OCI-LY1 (cell line): Measurements from ENCODE around the gene RIN3.

Source experiments
- H2AFZ ChIP-seq: fragments of 200-600 bp; sonication (generic), shearing (Covaris generic); 2 replicates; pipeline ENCODE4 v1.6.0; 2014; ENCODE audit warnings: antibody characterized with exemption, mild to moderate bottlenecking, low read length
- H3F3A ChIP-seq: fragments of 200-600 bp; sonication (generic), shearing (Covaris generic); 2 replicates; pipeline ENCODE4 v1.6.0; 2014; ENCODE audit warnings: mild to moderate bottlenecking, antibody characterized with exemption, low read length, moderate library complexity; ENCODE audit not compliant: insufficient read depth
- H3K27ac ChIP-seq: fragments of 200-600 bp; sonication (generic); 2 replicates; pipeline ENCODE4 v1.5.1; 2014; ENCODE audit warnings: low read length, mixed run types, mild to moderate bottlenecking, low read depth; ENCODE audit not compliant: poor library complexity, severe bottlenecking
- H3K27me3 ChIP-seq: fragments of 200-600 bp; sonication (generic); 2 replicates; pipeline ENCODE4 v1.6.0; 2014; ENCODE audit warnings: antibody characterized with exemption, mild to moderate bottlenecking, low read length, moderate library complexity; ENCODE audit not compliant: insufficient read depth
- H3K36me3 ChIP-seq: fragments of 200-600 bp; sonication (generic); 2 replicates; pipeline ENCODE4 v1.6.1; 2014; ENCODE audit warnings: mild to moderate bottlenecking, antibody characterized with exemption, low read length, moderate library complexity, mixed read lengths; ENCODE audit not compliant: insufficient read depth
- H3K4me1 ChIP-seq: fragments of 200-600 bp; sonication (generic); 2 replicates; pipeline ENCODE4 v1.5.1; 2014; ENCODE audit warnings: mild to moderate bottlenecking, low read length, moderate library complexity; ENCODE audit not compliant: insufficient read depth, severe bottlenecking
- H3K4me2 ChIP-seq: fragments of 200-600 bp; sonication (generic), shearing (Covaris generic); 2 replicates; pipeline ENCODE4 v1.6.1; 2014; ENCODE audit warnings: low read length
- H3K4me3 ChIP-seq: fragments of 200-600 bp; sonication (generic); 2 replicates; pipeline ENCODE4 v1.5.1; 2014; ENCODE audit warnings: low read length, low read depth, mild to moderate bottlenecking, mixed read lengths; ENCODE audit not compliant: poor library complexity, severe bottlenecking
- H3K79me2 ChIP-seq: fragments of 200-600 bp; shearing (Covaris generic); 2 replicates; pipeline ENCODE4 v1.6.1; 2016; ENCODE audit warnings: mixed run types, low read length, mixed read lengths; ENCODE audit not compliant: insufficient read depth
- H3K9ac ChIP-seq: fragments of 200-600 bp; sonication (generic), shearing (Covaris generic); 2 replicates; pipeline ENCODE4 v1.6.1; 2014; ENCODE audit warnings: mild to moderate bottlenecking, low read length, mixed read lengths
- H3K9me2 ChIP-seq: fragments of 200-600 bp; sonication (generic), shearing (Covaris generic); 2 replicates; pipeline ENCODE4 v1.6.1; 2014; ENCODE audit warnings: low read depth, mild to moderate bottlenecking, low read length, mixed read lengths
- H3K9me3 ChIP-seq: fragments of 200-600 bp; shearing (Covaris generic); 2 replicates; pipeline ENCODE4 v1.6.1; 2014; ENCODE audit warnings: low read length, mixed read lengths
- H4K20me1 ChIP-seq: fragments of 200-600 bp; sonication (generic), shearing (Covaris generic); 2 replicates; pipeline ENCODE4 v1.6.0; 2016; ENCODE audit warnings: mild to moderate bottlenecking, low read length; ENCODE audit not compliant: insufficient read depth
- EZH2 ChIP-seq: fragments of 200-600 bp; sonication (generic), shearing (Covaris generic); IDR thresholded peaks from 2 replicates; pipeline ENCODE4 v1.8.0; 2017; ENCODE audit warnings: borderline replicate concordance, mixed run types, mild to moderate bottlenecking, antibody characterized with exemption, low read length, moderate library complexity, mixed read lengths
- TF ChIP-seq, protein P1 (sequence below): fragments of 200-600 bp; sonication (generic), shearing (Covaris generic); IDR thresholded peaks from 2 replicates; pipeline ENCODE4 v1.5.1; 2017; ENCODE audit warnings: mild to moderate bottlenecking, antibody characterized with exemption, low read length, moderate library complexity, mixed read lengths

Gene RIN3

GRCh38 chr14:92560106-92560865, 46.7 kb downstream of the RIN3 start:
- H4K20me1 ChIP-seq = no peaks in the 10 kb centered on the region
- H3K9me2 ChIP-seq = no peaks in the 10 kb centered on the region
- no peak for TF ChIP-seq EZH2
- TF ChIP-seq, protein P1, sequence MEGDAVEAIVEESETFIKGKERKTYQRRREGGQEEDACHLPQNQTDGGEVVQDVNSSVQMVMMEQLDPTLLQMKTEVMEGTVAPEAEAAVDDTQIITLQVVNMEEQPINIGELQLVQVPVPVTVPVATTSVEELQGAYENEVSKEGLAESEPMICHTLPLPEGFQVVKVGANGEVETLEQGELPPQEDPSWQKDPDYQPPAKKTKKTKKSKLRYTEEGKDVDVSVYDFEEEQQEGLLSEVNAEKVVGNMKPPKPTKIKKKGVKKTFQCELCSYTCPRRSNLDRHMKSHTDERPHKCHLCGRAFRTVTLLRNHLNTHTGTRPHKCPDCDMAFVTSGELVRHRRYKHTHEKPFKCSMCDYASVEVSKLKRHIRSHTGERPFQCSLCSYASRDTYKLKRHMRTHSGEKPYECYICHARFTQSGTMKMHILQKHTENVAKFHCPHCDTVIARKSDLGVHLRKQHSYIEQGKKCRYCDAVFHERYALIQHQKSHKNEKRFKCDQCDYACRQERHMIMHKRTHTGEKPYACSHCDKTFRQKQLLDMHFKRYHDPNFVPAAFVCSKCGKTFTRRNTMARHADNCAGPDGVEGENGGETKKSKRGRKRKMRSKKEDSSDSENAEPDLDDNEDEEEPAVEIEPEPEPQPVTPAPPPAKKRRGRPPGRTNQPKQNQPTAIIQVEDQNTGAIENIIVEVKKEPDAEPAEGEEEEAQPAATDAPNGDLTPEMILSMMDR = no peak
- H3K4me1 ChIP-seq = no peaks in the 10 kb centered on the region
- H2AFZ ChIP-seq = no peak overlapping the region
- no peak overlapping the region for H3K4me3 ChIP-seq
- no peak overlapping the region for H3K27ac ChIP-seq
- H3K36me3 ChIP-seq = no peaks in the 10 kb centered on the region
- H3K9me3 ChIP-seq = no peaks in the 10 kb centered on the region
- H3K79me2 ChIP-seq = no peaks in the 10 kb centered on the region
- H3K27me3 ChIP-seq = no peaks in the 10 kb centered on the region
- no peaks in the 10 kb centered on the region for H3F3A ChIP-seq
- no peak overlapping the region for H3K9ac ChIP-seq
- no peak overlapping the region for H3K4me2 ChIP-seq

DNA sequence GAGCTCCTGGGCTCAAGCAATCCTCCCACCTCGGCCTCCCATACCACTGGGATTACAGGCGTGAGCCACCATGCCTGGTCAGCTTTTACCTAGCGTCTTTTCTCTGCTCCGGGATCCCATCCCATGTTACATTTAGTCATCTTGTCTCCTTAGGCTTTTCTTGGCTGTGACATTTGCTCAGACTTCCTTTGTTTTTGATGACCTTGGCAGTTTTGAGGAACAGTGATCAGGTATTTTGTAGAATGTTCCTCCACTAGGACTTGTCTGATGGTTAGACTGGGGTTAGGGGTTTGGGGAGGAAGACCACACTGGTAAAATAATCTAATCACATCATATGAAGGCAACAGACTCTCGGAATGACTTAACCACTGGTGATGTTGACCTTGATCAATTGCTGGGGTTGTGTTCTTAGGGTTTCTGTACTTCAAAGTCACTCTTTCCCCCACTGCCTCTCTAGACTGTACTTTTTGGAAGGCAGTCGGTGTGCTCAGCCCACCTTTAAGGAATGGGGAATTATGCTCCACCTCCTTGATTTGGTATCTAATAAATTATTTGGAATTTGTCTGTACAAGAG, 48.4 kb downstream of the RIN3 start:
- Histone ChIP-seq H3K79me2 (no peaks in the 10 kb centered on the region), H3F3A (no peaks in the 10 kb centered on the region), H3K9me2 (no peaks in the 10 kb centered on the region), H3K4me1 (no peaks in the 10 kb centered on the region), H3K9ac (no peak overlapping the region), H3K4me2 (no peak overlapping the region), H3K9me3 (no peaks in the 10 kb centered on the region), H4K20me1 (no peaks in the 10 kb centered on the region), H2AFZ (no peak overlapping the region), H3K36me3 (no peaks in the 10 kb centered on the region), H3K4me3 (no peak overlapping the region), H3K27me3 (0 out of 2 replicates have a peak, but pooled peaks cover 3% of the 10 kb centered on the region), H3K27ac (no peak overlapping the region)
- TF ChIP-seq EZH2 = no peak
- TF ChIP-seq, protein P1 = no peak

DNA sequence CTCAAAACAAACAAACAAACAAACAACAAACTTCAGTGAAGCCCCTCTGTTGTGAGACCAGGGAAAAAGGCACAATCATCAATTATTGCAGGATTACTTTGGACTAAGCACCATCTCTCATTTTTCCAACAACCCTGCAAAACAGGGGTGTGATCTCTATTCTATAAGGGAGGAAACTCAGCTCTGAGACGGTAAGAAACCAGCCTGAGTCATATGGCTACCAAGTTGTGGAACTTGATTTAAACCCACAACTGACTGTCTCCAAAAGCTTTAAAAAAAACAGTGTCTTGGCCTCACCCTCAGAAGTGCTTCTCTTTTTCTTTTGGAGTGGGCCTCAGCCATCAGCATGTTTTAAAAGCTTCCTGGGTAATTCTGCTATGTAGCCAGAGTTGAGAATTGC, 49.8 kb downstream of the RIN3 start:
- no peaks in the 10 kb centered on the region for H4K20me1 ChIP-seq
- no peak overlapping the region for H2AFZ ChIP-seq
- H3K36me3 ChIP-seq = no peaks in the 10 kb centered on the region
- H3K9me3 ChIP-seq = no peaks in the 10 kb centered on the region
- 0 out of 2 replicates have a peak, but pooled peaks cover 6% of the 10 kb centered on the region for H3K27me3 ChIP-seq
- H3F3A ChIP-seq = no peaks in the 10 kb centered on the region
- no peak overlapping the region for H3K27ac ChIP-seq
- TF ChIP-seq, protein P1 = no peak
- TF ChIP-seq EZH2 = no peak
- H3K9me2 ChIP-seq = no peaks in the 10 kb centered on the region
- H3K4me1 ChIP-seq = no peaks in the 10 kb centered on the region
- no peak overlapping the region for H3K4me2 ChIP-seq
- H3K9ac ChIP-seq = no peak overlapping the region
- H3K4me3 ChIP-seq = no peak overlapping the region
- H3K79me2 ChIP-seq = no peaks in the 10 kb centered on the region
